Vagina (tissue), 2 donors: ENCODE measurements around the gene HAUS2. TPM values are rescaled to one million over a fixed set of nuclear protein-coding genes. Genes with fewer than 3 reads are reported as not detected.
A peak's percentile ranks its signal among the peaks of the same experiment; 100 is the strongest.
"Not testable (repeated sequence)": the region's sequence is repeated elsewhere in the genome, so short reads cannot be mapped to it uniquely, and the experiment has no call there.

Experiments used
- DNase-seq, 2 donors: peaks; one replicate each; pipeline ENCODE4 v3.0.0-alpha.2; 2017; ENCODE audit errors: extremely low spot score in 2 of 2
- H3K27ac ChIP-seq: fragments of 200-600 bp; sonication (generic); one replicate; pipeline ENCODE4 v1.5.1; 2019
- H3K27me3 ChIP-seq: fragments of 200-600 bp; sonication (generic); one replicate; pipeline ENCODE4 v1.5.1; 2019
- H3K36me3 ChIP-seq, 2 donors: fragments of 200-600 bp; sonication (generic); one replicate each; pipeline ENCODE4 v1.5.1; 2017 to 2019
- H3K4me1 ChIP-seq: fragments of 200-600 bp; sonication (generic); one replicate; pipeline ENCODE4 v1.5.1; 2019
- H3K4me3 ChIP-seq, 2 donors: fragments of 200-600 bp; sonication (generic); 1 replicate in 1 of 2; 2 replicates in 1 of 2; pipeline ENCODE4 v1.5.1; 2016 to 2019
- H3K9me3 ChIP-seq: fragments of 200-600 bp; sonication (generic); one replicate; pipeline ENCODE4 v1.5.1; 2019
- CTCF ChIP-seq, 3 experiments: fragments of 450-650 bp in 2 of 3; fragments of 200-600 bp in 1 of 3; sonication (generic) in 1 of 3; IDR thresholded peaks; one replicate each; pipeline ENCODE4 v1.5.1; 2017 to 2019; ENCODE audit warnings: antibody characterized with exemption in 3 of 3, mild to moderate bottlenecking in 2 of 3, moderate library complexity in 2 of 3
- POLR2A ChIP-seq, 2 donors: fragments of 450-650 bp; IDR thresholded peaks; one replicate each; pipeline ENCODE4 v1.6.1; 2017; ENCODE audit warnings: antibody characterized with exemption in 2 of 2, mild to moderate bottlenecking in 2 of 2, moderate library complexity in 2 of 2
- POLR2AphosphoS5 ChIP-seq, 2 donors: sonication (generic); formaldehyde crosslinking; IDR thresholded peaks; one replicate each; pipeline ENCODE4 v1.9.0; 2017; ENCODE audit warnings: antibody characterized with exemption in 2 of 2, mild to moderate bottlenecking in 2 of 2, low read depth in 1 of 2; ENCODE audit not compliant: insufficient read depth in 1 of 2
- intact Hi-C: fragments of 100-400 bp; cut with DNase I; formaldehyde crosslinking; loops from one replicate; pipeline ENCODE4 v1.15.1; 2023
- total RNA-seq: library from RNA; depleted of rRNA; stranded (reverse); fragments of >200 nt; gene quantifications from one replicate; pipeline ENCODE4 v1.2.3, GENCODE V29; 2016

The HAUS2 gene
- total RNA-seq, 1 donor from 2014 or later, result 25.8 TPM

DNA sequence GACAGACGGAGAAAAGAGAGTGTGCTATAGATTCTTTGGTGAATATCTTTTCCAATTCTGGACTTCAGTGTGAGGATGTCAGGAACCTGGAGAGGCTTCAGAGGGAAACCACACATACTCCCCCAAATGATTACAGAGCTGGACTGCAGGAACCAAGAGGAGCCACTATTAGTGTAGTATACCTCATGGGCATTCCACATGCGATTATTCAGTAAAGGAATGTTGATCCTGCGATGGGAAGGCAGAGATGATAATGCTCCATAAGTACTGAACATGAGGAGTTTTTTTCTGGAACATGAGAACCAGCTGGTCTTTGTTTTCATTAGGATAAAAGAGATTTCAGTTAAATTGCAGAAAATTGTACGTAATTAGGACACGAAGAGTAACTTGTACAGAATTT, 45.5 kb downstream of the HAUS2 start:
- H3K36me3 ChIP-seq, result no peaks in the 10 kb centered on the region
- peaks cover 28% of the 10 kb centered on the region for H3K4me1 ChIP-seq
- no peak for TF ChIP-seq POLR2AphosphoS5 (IDR thresholded peaks at IDR 0.05; ENCODE audit: insufficient read depth in 1 of 2, low read depth in 1 of 2)
- TF ChIP-seq POLR2A (IDR thresholded peaks at IDR 0.05), result no peak
- no peak for TF ChIP-seq CTCF (IDR thresholded peaks at IDR 0.05)
- intact Hi-C loops, result no loop called here
- H3K27ac ChIP-seq, result peak overlapping the region; percentile 79
- no peak overlapping the region for H3K4me3 ChIP-seq
- DNase-seq, result no peak
- no peaks in the 10 kb centered on the region for H3K9me3 ChIP-seq
- no peaks in the 10 kb centered on the region for H3K27me3 ChIP-seq

- Histone ChIP-seq H3K4me1 (peaks cover 28% of the 10 kb centered on the region), H3K27ac (peak overlapping the region; percentile 79), H3K4me3 (no peak overlapping the region), H3K27me3 (no peaks in the 10 kb centered on the region), H3K9me3 (no peaks in the 10 kb centered on the region), H3K36me3 (no peaks in the 10 kb centered on the region)
- intact Hi-C loops, result no loop called here
- no peak for DNase-seq
- no peak for TF ChIP-seq POLR2A (IDR thresholded peaks at IDR 0.05)
Observed at GRCh38 chr15:42595626-42596240, 47.1 kb downstream of the HAUS2 start.

DNA sequence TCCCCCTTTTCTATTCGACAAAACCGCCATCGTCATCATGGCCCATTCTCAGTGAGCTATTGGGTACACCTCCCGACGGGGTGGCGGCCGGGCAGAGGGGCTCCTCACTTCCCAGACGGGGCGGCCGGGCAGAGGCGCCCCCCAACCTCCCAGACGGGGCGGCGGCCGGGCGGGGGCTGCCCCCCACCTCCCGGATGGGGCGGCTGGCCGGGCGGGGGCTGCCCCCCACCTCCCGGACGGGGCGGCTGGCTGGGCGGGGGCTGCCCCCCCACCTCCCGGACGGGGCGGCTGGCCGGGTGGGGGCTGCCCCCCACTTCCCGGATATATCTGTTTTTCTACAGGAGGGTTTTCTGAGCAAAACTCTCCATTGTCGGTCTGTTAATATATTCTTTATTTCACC, 52.7 kb downstream of the HAUS2 start:
- H3K27ac ChIP-seq, H3K9me3 ChIP-seq, H3K36me3 ChIP-seq, H3K27me3 ChIP-seq, DNase-seq, H3K4me3 ChIP-seq, intact Hi-C loops: not testable (repeated sequence)
- peaks cover 29% of the 10 kb centered on the region for H3K4me1 ChIP-seq

- TF ChIP-seq POLR2A (IDR thresholded peaks at IDR 0.05), result no peak
- TF ChIP-seq CTCF (IDR thresholded peaks at IDR 0.05), result no peak
- TF ChIP-seq POLR2AphosphoS5 (IDR thresholded peaks at IDR 0.05; ENCODE audit: insufficient read depth in 1 of 2, low read depth in 1 of 2), result no peak
- intact Hi-C loops, result no loop called here
- Histone ChIP-seq H3K27ac (no peak overlapping the region), H3K36me3 (no peaks in the 10 kb centered on the region), H3K9me3 (no peaks in the 10 kb centered on the region), H3K4me3 (no peak overlapping the region), H3K27me3 (no peaks in the 10 kb centered on the region), H3K4me1 (peaks cover 28% of the 10 kb centered on the region)
- no peak for DNase-seq
Observed at GRCh38 chr15:42602501-42602900, 53.9 kb downstream of the HAUS2 start.

GRCh38 chr15:42603978-42604377, 55.3 kb downstream of the HAUS2 start:
- Histone ChIP-seq H3K36me3 (no peaks in the 10 kb centered on the region), H3K4me3 (no peak overlapping the region), H3K27me3 (no peaks in the 10 kb centered on the region), H3K9me3 (no peaks in the 10 kb centered on the region), H3K4me1 (peaks cover 40% of the 10 kb centered on the region), H3K27ac (no peak overlapping the region)
- DNase-seq, result no peak
- TF ChIP-seq POLR2A (IDR thresholded peaks at IDR 0.05), result no peak
- TF ChIP-seq POLR2AphosphoS5 (IDR thresholded peaks at IDR 0.05; ENCODE audit: insufficient read depth in 1 of 2, low read depth in 1 of 2), result no peak
- no peak for TF ChIP-seq CTCF (IDR thresholded peaks at IDR 0.05)
- intact Hi-C loops, result no loop called here

- Histone ChIP-seq H3K36me3 (no peaks in the 10 kb centered on the region), H3K4me1 (peaks cover 48% of the 10 kb centered on the region), H3K27ac (peak overlapping the region; percentile 62), H3K9me3 (no peaks in the 10 kb centered on the region), H3K27me3 (no peaks in the 10 kb centered on the region), H3K4me3 (no peak overlapping the region)
- intact Hi-C loops, result no loop called here
- no peak for TF ChIP-seq POLR2A (IDR thresholded peaks at IDR 0.05)
- peak in 1 of 2 donors; percentile 51 for TF ChIP-seq POLR2AphosphoS5 (IDR thresholded peaks at IDR 0.05; ENCODE audit: insufficient read depth in 1 of 2, low read depth in 1 of 2)
- no peak for TF ChIP-seq CTCF (IDR thresholded peaks at IDR 0.05)
- no peak for DNase-seq
Observed at GRCh38 chr15:42604894-42605744, 56.5 kb downstream of the HAUS2 start.
